ENCODE measurements around the gene MEIOC.
A peak's percentile ranks its signal among the peaks of the same experiment; 100 is the strongest.
"Not testable (repeated sequence)": the region's sequence is repeated elsewhere in the genome, so short reads cannot be mapped to it uniquely, and the experiment has no call there.

MEIOC gene

DNA sequence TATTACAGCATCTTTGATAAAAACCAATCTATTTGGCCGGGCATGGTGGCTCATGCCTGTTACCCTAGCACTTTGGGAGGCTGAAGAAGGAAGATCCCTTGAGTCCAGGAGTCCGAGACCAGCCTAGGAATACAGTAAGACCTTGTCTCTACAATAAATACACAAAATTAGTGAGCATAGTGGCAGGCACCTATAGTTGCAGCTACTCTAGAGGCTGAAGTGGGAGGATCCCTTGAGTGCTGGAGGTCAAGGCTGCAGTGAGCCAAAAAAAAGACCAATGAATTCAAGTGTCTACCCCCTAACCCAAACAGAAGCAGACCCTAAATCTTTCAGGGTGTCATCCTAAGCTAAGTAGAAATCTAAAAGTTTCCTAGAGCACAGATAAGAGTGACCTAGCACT lies 7.3 kb upstream of the MEIOC start:
- no peak for DNase-seq

DNA sequence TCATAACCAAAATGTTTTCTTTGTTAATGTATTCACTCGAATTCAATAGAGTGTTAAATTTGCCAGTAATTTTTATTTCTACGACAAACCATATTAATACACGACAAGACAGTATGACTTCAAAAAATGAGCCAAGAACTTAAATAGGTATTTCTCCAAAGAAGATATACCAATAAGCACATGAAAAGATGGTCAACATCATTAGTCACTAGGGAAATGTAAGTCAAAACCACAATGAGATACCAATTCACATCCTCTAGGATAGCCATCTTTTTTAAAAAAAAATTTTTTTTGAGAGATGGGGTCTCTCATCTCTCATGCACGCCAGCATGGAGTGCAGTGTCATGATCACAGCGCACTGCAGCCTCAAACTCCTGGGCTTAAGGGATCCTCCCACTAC lies 5.0 kb upstream of the MEIOC start:
- DNase-seq, result no peak

GRCh38 chr17:44652727-44653126 lies 3.5 kb upstream of the MEIOC start:
- DNase-seq, result no peak

GRCh38 chr17:44653384-44653783 lies 2.9 kb upstream of the MEIOC start:
- no peak for DNase-seq

GRCh38 chr17:44653954-44654353 lies 2.3 kb upstream of the MEIOC start:
- DNase-seq, result no peak

DNA sequence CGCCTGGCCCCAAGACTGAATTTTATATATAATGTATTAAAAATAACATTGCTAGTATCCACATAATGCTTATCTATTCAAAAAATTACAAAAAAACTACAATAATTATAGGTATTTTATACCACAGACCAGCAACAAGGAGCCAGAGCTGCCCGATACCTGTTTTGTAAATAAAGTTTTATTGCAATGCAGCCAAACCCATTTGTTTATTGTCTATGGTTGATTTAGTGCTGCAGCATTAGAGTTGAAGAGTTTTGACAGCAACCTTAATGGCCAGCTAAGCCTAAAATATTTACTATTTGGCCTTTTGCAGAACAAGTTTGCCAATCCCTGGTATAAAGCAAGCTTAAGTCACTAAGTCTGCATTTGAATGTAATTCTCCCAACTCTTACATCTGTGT lies 5.6 kb downstream of the MEIOC start:
- DNase-seq, result no peak

GRCh38 chr17:44663095-44663494 lies 6.8 kb downstream of the MEIOC start:
- no peak for DNase-seq

DNA sequence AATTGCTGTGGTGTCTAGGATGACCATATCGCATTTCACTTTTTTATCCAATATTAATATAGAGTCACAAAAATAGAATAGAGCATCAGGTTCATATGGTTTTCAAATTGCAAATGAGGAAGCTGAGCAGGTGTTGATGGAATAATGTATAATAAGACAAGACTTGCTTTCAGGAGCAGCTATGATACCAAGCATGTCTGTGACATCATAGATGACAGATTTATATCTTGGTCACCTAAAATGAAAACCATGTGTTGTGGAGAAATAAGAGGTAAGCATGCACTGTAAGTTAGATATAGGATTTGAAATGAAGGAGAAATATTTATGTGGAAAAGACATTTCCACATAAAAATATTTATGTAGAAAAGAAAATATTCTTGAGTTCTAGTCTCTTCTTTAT lies 8.6 kb downstream of the MEIOC start:
- no peak for DNase-seq

DNA sequence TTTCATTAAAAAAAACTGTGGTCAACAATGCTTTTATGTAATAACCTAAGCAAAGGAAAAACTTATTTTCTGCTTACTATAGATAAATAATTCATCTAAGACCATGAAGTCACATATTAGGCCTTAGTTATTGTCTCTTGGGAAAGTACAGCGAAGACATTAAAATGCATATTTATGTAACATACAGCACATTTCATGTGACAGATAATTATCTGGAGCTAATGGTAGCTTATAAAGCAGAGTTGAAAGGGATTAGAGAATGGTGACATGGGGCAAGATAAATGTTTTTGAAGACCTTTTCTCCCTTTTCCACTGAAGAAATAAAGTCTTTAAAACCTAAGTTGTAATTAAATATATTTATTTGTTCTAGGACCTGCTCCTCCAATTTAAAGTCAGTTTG lies 9.7 kb downstream of the MEIOC start:
- DNase-seq, result no peak

DNA sequence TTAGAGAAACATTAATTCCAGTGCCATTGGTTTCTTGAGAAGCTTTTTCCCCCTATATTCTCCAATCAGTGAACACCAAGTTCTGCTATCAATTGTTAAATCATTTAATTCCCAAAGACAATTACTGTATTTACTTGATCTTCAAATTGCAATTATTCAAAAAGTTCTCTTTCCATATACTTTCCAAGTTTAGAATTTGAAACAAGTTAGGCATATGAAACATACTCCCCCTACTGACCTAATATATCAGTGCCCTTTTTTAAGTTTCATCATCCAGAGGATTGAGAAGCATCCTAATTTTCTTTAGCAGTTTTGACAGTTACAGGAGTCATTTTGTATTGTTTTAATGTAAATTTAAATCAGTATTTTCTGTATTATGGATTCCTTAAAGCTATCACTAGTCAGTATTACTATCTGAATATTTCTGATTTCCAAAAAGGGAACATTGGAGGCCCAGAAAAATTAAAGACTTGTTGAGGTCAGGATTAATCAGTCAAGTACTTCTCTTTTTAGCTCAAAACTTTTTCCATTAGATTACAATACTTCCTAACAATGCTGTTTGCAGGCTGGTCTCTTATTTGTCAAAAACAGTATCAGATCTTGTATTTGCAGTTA lies 16.3 kb downstream of the MEIOC start:
- DNase-seq, result peak; percentile 58

GRCh38 chr17:44673893-44674292 lies 17.6 kb downstream of the MEIOC start:
- no peak for DNase-seq

DNA sequence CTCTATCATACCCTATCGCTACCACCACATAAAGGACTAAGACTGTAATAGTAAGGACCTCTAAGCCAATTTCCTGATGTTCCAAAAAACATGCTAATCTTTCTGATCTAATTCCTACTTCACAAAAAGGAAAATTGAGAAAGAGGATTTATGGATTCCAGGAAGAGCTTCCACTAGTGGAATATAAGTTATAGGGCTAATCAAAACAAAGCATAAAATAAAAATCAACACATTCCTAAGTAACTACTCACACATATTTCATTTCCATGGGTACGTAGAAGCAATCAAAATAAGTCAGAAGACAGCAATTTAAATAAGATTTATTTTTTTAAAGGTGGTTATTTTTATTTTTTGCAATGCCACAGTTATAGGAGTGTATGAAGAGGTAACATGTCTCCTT lies 20.9 kb downstream of the MEIOC start:
- DNase-seq, result no peak

DNA sequence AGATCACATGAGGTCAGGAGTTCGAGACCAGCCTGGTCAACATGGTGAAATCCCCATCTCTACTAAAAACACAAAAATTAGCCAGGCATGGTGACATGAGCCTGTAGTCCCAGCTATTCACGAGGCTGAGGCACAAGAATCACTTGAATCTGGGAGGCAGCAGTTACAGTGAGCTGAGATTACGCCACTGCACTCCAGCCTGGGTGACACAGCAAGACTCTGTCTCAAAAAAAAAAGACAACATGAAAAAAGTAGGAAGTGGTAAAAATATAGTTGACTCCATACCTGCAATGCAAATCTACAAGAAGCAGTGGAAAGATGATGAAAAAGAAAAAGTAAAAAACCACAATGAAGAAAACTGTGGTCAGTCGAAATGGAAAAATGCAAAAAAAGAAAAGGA lies 27.0 kb downstream of the MEIOC start:
- peak; percentile 24 for DNase-seq

DNA sequence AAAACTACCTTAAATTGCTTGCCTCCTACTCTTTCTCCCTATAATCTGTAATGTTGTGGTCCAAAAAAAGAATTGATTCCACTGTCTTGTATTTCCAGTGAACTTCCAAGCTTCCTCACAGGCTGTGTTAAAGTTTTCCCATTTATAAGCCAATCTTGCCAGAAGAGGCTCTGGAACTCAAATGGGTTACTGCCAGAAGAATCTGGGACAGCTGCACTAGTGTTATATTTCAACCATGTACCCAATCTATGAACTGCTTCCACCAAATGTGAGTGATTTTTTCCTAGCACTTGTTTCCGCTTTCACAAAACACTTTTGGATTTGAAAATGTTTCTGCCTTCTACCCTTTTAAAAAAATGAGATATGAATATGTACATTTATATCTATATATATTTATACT lies 31.5 kb downstream of the MEIOC start:
- DNase-seq, result no peak

DNA sequence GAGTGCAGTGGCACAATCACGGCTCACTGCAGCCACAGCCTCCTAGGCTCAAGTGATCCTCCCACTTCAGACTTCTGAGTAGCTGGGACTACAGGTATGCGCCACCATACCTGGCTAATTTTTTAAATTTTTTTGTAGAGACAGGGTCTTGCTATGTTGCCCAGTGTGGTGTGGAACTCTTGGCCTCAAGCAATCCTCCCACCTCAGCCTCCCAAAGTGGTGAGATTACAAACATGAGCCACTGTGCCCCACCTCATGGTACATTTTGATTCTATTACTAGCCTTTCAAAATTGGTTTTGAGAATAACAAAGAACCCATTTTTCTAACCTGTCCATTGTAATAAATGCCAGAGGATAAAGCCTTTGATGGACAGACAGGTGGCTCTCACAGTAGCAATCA lies 31.9 kb downstream of the MEIOC start:
- no peak for DNase-seq

DNA sequence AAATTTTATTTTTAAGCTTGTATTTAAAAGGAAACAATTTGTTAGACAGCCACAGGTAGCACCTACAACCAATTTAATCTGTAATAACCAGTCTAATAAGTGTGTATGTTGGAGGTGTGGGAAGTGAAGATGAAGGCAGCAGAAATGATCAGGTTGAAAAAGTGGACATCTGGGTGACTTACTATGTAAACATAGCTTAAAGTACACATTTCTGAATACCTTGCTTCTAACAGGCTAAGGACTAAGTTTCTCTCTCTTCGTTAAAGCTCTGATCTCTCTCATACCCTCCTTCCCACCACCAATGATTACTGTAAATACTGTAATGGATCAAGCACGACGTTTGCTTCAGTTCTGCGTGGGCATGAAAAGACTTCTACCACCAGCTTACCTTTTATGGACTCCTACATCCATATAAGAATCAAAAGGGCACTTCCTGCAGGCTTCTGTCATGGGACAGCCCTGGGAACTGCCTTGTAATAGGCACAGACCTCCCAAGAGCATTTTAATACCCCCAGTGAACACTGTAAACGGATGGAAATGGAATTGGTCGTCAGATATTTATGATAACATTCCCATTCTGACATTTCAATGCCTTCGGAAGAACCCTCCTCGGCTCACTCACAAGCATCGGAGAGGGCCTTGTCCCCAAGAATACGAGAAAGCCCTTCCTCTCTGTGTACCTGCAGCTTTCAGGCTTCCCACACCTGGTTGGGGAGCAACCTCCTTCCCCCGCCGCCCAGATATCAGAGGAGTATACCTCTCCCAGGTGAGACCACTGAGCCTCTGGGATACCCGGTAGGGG lies 32.6 kb downstream of the MEIOC start:
- peak; percentile 13 for DNase-seq

DNA sequence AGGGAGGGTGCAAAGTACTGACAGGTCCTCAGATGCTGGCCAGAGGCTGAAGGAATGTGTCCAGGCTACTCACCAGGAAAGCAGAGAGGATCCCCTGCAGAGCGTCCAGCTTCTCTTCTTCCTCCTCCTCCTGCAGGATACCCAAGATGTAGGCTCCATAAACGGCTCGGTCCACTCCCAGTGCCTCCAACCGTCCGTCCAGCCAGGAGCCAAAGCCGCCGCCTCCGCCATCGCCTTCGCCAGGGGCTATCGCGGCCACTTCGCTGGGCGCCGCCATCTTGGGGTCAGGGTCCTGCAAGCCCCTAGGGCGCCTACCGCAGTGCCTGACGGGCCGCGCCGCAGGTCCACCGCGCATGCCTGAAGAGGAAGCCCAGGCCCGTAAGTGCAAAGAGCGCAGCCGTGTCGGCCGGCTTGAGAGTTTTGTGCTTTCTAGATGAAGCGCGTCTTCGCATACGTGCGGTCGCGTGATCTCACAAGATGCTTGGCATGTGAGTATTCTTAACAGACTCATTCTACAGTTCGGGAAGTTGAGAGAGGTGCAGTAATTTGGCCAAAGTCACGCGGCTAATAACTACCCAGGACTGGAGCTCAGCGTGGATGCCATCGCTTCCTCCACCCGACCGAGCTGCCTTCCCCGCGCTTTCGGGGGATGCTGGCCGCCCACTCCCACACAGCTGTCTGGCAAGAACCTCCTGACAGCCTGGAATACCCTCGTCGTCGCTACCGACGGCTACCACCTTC lies 33.4 kb downstream of the MEIOC start, which contains the start of gene CCDC43:
TSS of gene CCDC43 (minus strand) at position 300 of the 741 bp plus-strand sequence. CDS start at position 277, 23 bp downstream.
- DNase-seq, result peak; percentile 94

GRCh38 chr17:44690746-44691306 lies 34.6 kb downstream of the MEIOC start:
- peak; percentile 60 for DNase-seq

DNA sequence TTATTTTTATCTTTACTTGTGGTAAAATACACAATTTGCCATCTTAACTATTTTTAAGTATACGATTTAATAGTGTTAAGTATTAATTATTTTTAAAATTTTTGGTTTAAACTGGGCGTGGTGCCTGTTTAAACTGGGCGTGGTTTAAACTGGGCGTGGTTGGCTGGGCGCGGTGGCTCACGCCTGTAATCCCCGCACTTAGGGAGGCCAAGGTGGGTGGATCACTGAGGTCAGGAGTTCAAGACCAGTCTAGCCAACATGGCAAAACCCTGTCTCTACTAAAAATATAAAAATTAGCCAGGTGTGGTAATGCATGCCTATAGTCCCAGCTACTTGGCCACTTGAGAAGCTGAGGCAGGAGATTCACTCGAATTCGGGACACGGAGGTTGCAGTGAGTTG lies 37.3 kb downstream of the MEIOC start:
- peak; percentile 14 for DNase-seq

DNA sequence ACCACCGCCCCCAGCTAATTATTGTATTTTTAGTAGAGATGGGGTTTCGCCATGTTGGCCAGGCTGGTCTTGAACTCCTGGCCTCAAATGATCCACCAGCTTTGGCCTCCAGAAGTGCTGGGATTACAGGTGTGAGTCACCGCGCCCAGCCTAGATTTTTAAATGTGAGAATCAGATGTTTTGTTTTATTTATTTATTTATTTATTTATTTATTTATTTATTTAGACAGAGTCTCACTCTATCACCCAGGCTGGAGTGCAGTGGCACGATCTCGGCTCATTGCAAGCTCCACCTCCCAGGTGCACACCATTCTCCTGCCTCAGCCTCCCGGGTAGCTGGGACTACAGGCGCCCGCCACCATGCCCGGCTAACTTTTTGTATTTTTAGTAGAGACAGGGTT lies 44.0 kb downstream of the MEIOC start:
- not testable (repeated sequence) for DNase-seq

DNA sequence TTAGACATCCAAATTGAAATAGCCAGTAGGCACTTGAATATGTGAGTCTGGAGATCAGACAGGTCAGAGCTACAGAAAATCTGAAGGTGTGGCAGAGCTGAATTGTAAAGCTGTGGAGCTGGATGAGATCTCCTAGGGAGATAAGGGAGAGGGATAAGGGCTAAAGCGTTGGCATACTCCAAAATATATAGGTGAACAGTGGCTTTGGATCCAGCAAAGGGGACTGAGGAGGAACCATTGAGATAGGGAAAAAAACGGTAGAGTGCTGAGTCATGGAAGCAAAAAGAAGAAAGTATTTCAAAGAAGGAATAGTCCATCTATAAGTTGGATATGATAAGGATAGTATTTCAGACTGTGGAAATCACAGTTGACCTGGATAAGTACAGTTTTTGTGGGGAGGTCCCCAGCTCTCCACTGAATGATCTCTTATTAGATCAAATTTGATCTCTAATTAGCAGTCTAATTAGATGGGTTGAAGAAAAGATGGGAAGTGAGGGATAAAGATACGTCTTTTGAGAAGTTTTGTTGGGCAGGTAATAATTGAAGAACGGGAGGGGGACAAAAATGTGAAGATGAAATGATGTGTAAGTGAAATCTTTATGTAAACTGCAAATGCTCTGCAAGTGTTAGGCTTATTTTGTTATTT lies 51.6 kb downstream of the MEIOC start:
- DNase-seq, result peak; percentile 48

- DNase-seq, result peak; percentile 94
Observed at GRCh38 chr17:44708401-44709263, 52.4 kb downstream of the MEIOC start, which contains the start of gene DBF4B. DBF4B (plus strand) TSS chr17:44708665; CDS start chr17:44708821, 156 bp downstream.

Measured in hematopoietic multipotent progenitor cell treated with erythropoietin and hydrocortisone succinate and interleukin-3 and kit ligand, for 6 days (in vitro differentiated cells).